HEK293T (cell line): Measurements from ENCODE around the gene TLK2.

Experiments
- CTCF ChIA-PET: fragments of 350-600 bp; formaldehyde crosslinking; extraction: SDS; loops from one replicate; lab custom pipeline; 2021; ENCODE audit warnings: antibody characterized with exemption, inconsistent platforms; lab: Yijun Ruan, JAX
- POLR2A ChIA-PET: fragments of 350-600 bp; formaldehyde crosslinking; extraction: SDS; loops from one replicate; lab custom pipeline; 2020; ENCODE audit warnings: antibody characterized with exemption, inconsistent platforms; lab: Yijun Ruan, JAX
- DNase-seq: peaks from one replicate; pipeline ENCODE4 v3.0.0; 2012; ENCODE audit warnings: mixed read lengths; ENCODE audit errors: extremely low spot score
- ARNT ChIP-seq: fragments of 450-650 bp; IDR thresholded peaks from 2 replicates; pipeline ENCODE4 v1.6.1; 2017; ENCODE audit warnings: mild to moderate bottlenecking
- BHLHE40 ChIP-seq: fragments of 450-650 bp; IDR thresholded peaks from 2 replicates; pipeline ENCODE4 v1.6.1; 2016; ENCODE audit warnings: mild to moderate bottlenecking, moderate library complexity, borderline replicate concordance
- CTBP1 ChIP-seq: fragments of 450-650 bp; IDR thresholded peaks from 2 replicates; pipeline ENCODE4 v1.6.1; 2016; ENCODE audit warnings: borderline replicate concordance
- ELF4 ChIP-seq: fragments of 450-650 bp; IDR thresholded peaks from 2 replicates; pipeline ENCODE4 v1.6.1; 2017; ENCODE audit warnings: antibody characterized with exemption
- FOXA1 ChIP-seq: fragments of 450-650 bp; IDR thresholded peaks from 2 replicates; pipeline ENCODE4 v1.6.1; 2016; ENCODE audit warnings: mild to moderate bottlenecking
- FOXK2 ChIP-seq: fragments of 450-650 bp; IDR thresholded peaks from 2 replicates; pipeline ENCODE4 v1.6.1; 2016; ENCODE audit warnings: mild to moderate bottlenecking
- FOXM1 ChIP-seq: fragments of 450-650 bp; IDR thresholded peaks from 2 replicates; pipeline ENCODE4 v1.6.1; 2017; ENCODE audit warnings: mild to moderate bottlenecking, borderline replicate concordance
- HDGF ChIP-seq: fragments of 450-650 bp; IDR thresholded peaks from 2 replicates; pipeline ENCODE4 v1.6.1; 2017; ENCODE audit warnings: antibody characterized with exemption, borderline replicate concordance
- L3MBTL2 ChIP-seq: fragments of 450-650 bp; conservative IDR thresholded peaks from 2 replicates; pipeline ENCODE4 v1.6.1; 2016; ENCODE audit warnings: mild to moderate bottlenecking
- LEF1 ChIP-seq: fragments of 450-650 bp; IDR thresholded peaks from 2 replicates; pipeline ENCODE4 v1.6.1; 2017; ENCODE audit warnings: mild to moderate bottlenecking, borderline replicate concordance
- NFRKB ChIP-seq: fragments of 450-650 bp; IDR thresholded peaks from 2 replicates; pipeline ENCODE4 v1.6.1; 2016; ENCODE audit warnings: mild to moderate bottlenecking, moderate library complexity
- PKNOX1 ChIP-seq: fragments of 450-650 bp; IDR thresholded peaks from 2 replicates; pipeline ENCODE4 v1.6.1; 2016
- SP1 ChIP-seq: fragments of 450-650 bp; IDR thresholded peaks from 2 replicates; pipeline ENCODE4 v1.6.1; 2017
- SUZ12 ChIP-seq: fragments of 450-650 bp; IDR thresholded peaks from 2 replicates; pipeline ENCODE4 v1.6.1; 2016; ENCODE audit warnings: mild to moderate bottlenecking
- TARDBP ChIP-seq: fragments of 450-650 bp; IDR thresholded peaks from 2 replicates; pipeline ENCODE4 v1.6.1; 2016
- ZNF384 ChIP-seq: fragments of 450-650 bp; IDR thresholded peaks from 2 replicates; pipeline ENCODE4 v1.6.1; 2016

Gene TLK2

DNA sequence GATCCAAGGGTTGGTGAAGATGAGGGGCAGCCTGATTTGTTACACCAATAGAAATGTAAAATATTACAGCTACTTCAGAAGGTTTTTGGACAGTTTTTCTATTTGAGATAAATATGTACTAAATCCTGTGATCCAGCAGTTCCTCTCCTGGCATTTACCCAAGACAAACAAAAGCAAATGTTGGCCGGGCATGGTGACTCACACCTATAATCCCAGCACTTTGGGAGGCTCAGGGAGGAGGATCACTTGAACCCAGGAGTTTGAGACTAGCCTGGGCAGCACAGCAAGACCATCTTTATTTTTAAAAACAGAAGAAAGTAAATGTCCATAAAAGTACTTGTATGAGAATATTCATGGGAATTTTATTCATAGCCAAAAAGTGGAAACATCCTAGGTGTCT lies 84.0 kb downstream of the TLK2 start:
- TF ChIP-seq SP1: no peak
- TF ChIP-seq CTBP1: no peak
- TF ChIP-seq FOXM1: no peak
- TF ChIP-seq ELF4: no peak
- CTCF ChIA-PET: no interaction called here
- POLR2A ChIA-PET: no interaction called here
- no peak for DNase-seq

- no peak for TF ChIP-seq FOXM1
- CTCF ChIA-PET: interaction anchor here (0.6 kb wide), 1 partner anchor 16 kb away, joined by 6 read pairs; no protein-coding TSS in a partner anchor
- no peak for DNase-seq
- POLR2A ChIA-PET: no interaction called here
Observed at GRCh38 chr17:62565817-62566216, 87.2 kb downstream of the TLK2 start.

- ChIA-PET CTCF (no interaction called here), POLR2A (no interaction called here)
- TF ChIP-seq FOXK2: no peak
- no peak for TF ChIP-seq HDGF
- no peak for TF ChIP-seq LEF1
- no peak for TF ChIP-seq ZNF384
- TF ChIP-seq FOXA1: no peak
- no peak for TF ChIP-seq PKNOX1
- TF ChIP-seq FOXM1: no peak
- TF ChIP-seq ELF4: no peak
- no peak for TF ChIP-seq NFRKB
- no peak for TF ChIP-seq BHLHE40
- no peak for TF ChIP-seq L3MBTL2
- TF ChIP-seq ARNT: no peak
- no peak for TF ChIP-seq SUZ12
- no peak for TF ChIP-seq CTBP1
- no peak for TF ChIP-seq TARDBP
- no peak for TF ChIP-seq SP1
- no peak for DNase-seq
Observed at GRCh38 chr17:62566996-62567578, 88.5 kb downstream of the TLK2 start.

DNA sequence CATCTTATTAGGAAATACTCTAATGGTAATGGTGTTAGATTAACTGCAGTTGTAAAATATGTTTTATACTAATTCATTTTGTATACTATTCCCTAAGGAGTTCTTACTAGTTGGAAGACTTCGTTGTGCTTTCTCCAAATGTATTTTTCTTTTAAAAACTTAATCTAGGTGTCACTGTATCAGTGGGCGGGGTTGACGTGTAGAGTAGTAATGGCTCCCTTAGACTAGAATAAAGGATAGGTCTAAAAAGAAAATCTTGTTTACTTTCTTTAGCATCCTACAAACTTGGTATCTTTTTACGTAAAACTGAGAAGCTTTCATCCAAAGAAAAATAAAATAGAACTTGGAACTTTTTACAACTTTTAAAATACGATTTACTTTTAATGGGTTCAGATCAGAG lies 93.9 kb downstream of the TLK2 start:
- TF ChIP-seq SP1 (no peak), NFRKB (no peak), BHLHE40 (no peak), ARNT (no peak), ELF4 (no peak), CTBP1 (no peak), PKNOX1 (no peak), LEF1 (no peak), TARDBP (no peak), FOXM1 (no peak), HDGF (no peak), SUZ12 (no peak), L3MBTL2 (no peak), FOXA1 (no peak), ZNF384 (no peak), FOXK2 (no peak)
- CTCF ChIA-PET: interaction anchor here (0.6 to 1.2 kb wide), 2 partner anchors 20 to 151 kb away, joined by 3 to 7 read pairs; no protein-coding TSS in a partner anchor
- DNase-seq: no peak
- POLR2A ChIA-PET: no interaction called here

GRCh38 chr17:62572888-62573401 lies 94.3 kb downstream of the TLK2 start:
- CTCF ChIA-PET: interaction anchor here (0.6 to 1.2 kb wide), 2 partner anchors 20 to 151 kb away, joined by 3 to 7 read pairs; no protein-coding TSS in a partner anchor
- no peak for DNase-seq
- POLR2A ChIA-PET: no interaction called here
- TF ChIP-seq FOXK2 (no peak), ELF4 (no peak), PKNOX1 (no peak), FOXM1 (no peak), CTBP1 (no peak), SP1 (no peak), L3MBTL2 (no peak)

GRCh38 chr17:62573480-62574117 lies 95.0 kb downstream of the TLK2 start:
- DNase-seq: no peak
- CTCF ChIA-PET: interaction anchor here (0.7 kb wide), 1 partner anchor 21 kb away, joined by 3 read pairs; no protein-coding TSS in a partner anchor
- POLR2A ChIA-PET: no interaction called here
- TF ChIP-seq BHLHE40: no peak
- no peak for TF ChIP-seq FOXM1
- TF ChIP-seq LEF1: no peak
- TF ChIP-seq ARNT: no peak
- TF ChIP-seq ELF4: no peak
- TF ChIP-seq SP1: no peak
- no peak for TF ChIP-seq FOXK2
- no peak for TF ChIP-seq ZNF384
- TF ChIP-seq TARDBP: no peak
- no peak for TF ChIP-seq FOXA1
- TF ChIP-seq PKNOX1: no peak
- TF ChIP-seq L3MBTL2: no peak
- no peak for TF ChIP-seq CTBP1
